ENCODE measurements around the gene RAB5B.

GRCh38 chr12:56004211-56004610, 30.3 kb downstream of the RAB5B start:
- no peak for TF ChIP-seq POLR2A (IDR thresholded peaks at IDR 0.05; ENCODE audit: low read depth, low read length)
- no peak for TF ChIP-seq POLR2AphosphoS5 (IDR thresholded peaks at IDR 0.05; ENCODE audit: low read depth, low read length)

Data from GM12892 (cell line).